Neural crest cell (in vitro differentiated cells): Measurements from ENCODE around the gene COASY. TPM values are rescaled to one million over a fixed set of nuclear protein-coding genes. Genes with fewer than 3 reads are reported as not detected.

Experiments used
- DNase-seq: peaks from one replicate; pipeline ENCODE4 v3.0.0; 2021; ENCODE audit warnings: low read depth, mixed read lengths, low spot score
- H3K27ac Mint-ChIP-seq: one replicate; pipeline ENCODE4 v1.8.0; 2021; ENCODE audit warnings: mild to moderate bottlenecking, mixed read lengths; ENCODE audit not compliant: unreplicated experiment
- H3K27me3 Mint-ChIP-seq: 2 replicates; pipeline ENCODE4 v1.8.0; 2021; ENCODE audit warnings: low read depth, mild to moderate bottlenecking, mixed read lengths
- H3K36me3 Mint-ChIP-seq: 2 replicates; pipeline ENCODE4 v1.8.0; 2021; ENCODE audit warnings: low read depth, mild to moderate bottlenecking, mixed read lengths
- H3K4me1 Mint-ChIP-seq: 2 replicates; pipeline ENCODE4 v1.8.0; 2021; ENCODE audit warnings: mixed read lengths
- H3K4me3 Mint-ChIP-seq: one replicate; pipeline ENCODE4 v1.8.0; 2021; ENCODE audit warnings: mild to moderate bottlenecking, mixed read lengths
- H3K9me3 Mint-ChIP-seq: 2 replicates; pipeline ENCODE4 v1.8.0; 2021; ENCODE audit warnings: mixed read lengths
- CTCF ChIP-seq: fragments of 200-600 bp; sonication (generic); conservative IDR thresholded peaks from 2 replicates; pipeline ENCODE4 v1.5.0; 2021; ENCODE audit warnings: antibody characterized with exemption, mild to moderate bottlenecking
- total RNA-seq: library from RNA; stranded (reverse); gene quantifications from 2 replicates; pipeline ENCODE4 v1.2.1, GENCODE V29; 2021

The COASY gene
- total RNA-seq, 1 donor from 2014 or later = 58.3 TPM

GRCh38 chr17:42525221-42525620 is 36.7 kb upstream of the COASY start:
- Mint-ChIP-seq H3K27ac (no peak overlapping the region), H3K4me1 (peaks cover 33% of the 10 kb centered on the region), H3K9me3 (no peaks in the 10 kb centered on the region), H3K4me3 (no peak overlapping the region), H3K27me3 (no peaks in the 10 kb centered on the region), H3K36me3 (peaks cover 6% of the 10 kb centered on the region)
- no peak for TF ChIP-seq CTCF
- DNase-seq = no peak

- Mint-ChIP-seq H3K4me1 (peaks cover 25% of the 10 kb centered on the region), H3K9me3 (no peaks in the 10 kb centered on the region), H3K27ac (no peak overlapping the region), H3K27me3 (no peaks in the 10 kb centered on the region), H3K36me3 (peaks cover 6% of the 10 kb centered on the region), H3K4me3 (no peak overlapping the region)
- no peak for DNase-seq
- no peak for TF ChIP-seq CTCF
Observed at GRCh38 chr17:42526031-42526444, 35.9 kb upstream of the COASY start.

- Mint-ChIP-seq H3K36me3 (no peaks in the 10 kb centered on the region), H3K9me3 (no peaks in the 10 kb centered on the region), H3K4me1 (peaks cover 14% of the 10 kb centered on the region), H3K27me3 (no peaks in the 10 kb centered on the region), H3K27ac (no peak overlapping the region), H3K4me3 (no peak overlapping the region)
- DNase-seq = no peak
- no peak for TF ChIP-seq CTCF
Observed at GRCh38 chr17:42527932-42528331, 34.0 kb upstream of the COASY start.

- Mint-ChIP-seq H3K4me1 (peaks cover 10% of the 10 kb centered on the region), H3K9me3 (no peaks in the 10 kb centered on the region), H3K27me3 (no peaks in the 10 kb centered on the region), H3K36me3 (no peaks in the 10 kb centered on the region), H3K27ac (no peak overlapping the region), H3K4me3 (no peak overlapping the region)
- DNase-seq = no peak
- no peak for TF ChIP-seq CTCF
Observed at GRCh38 chr17:42529061-42529460, 32.9 kb upstream of the COASY start.

- Mint-ChIP-seq H3K4me3 (no peak overlapping the region), H3K27me3 (no peaks in the 10 kb centered on the region), H3K36me3 (no peaks in the 10 kb centered on the region), H3K9me3 (no peaks in the 10 kb centered on the region), H3K4me1 (peaks cover 19% of the 10 kb centered on the region), H3K27ac (no peak overlapping the region)
- no peak for TF ChIP-seq CTCF
- DNase-seq = no peak
Observed at GRCh38 chr17:42530952-42531454, 30.9 kb upstream of the COASY start.
